Stimulated activated CD4-positive, alpha-beta T cell treated with anti-CD3 and anti-CD28 coated beads, Interleukin-4, amount 100 ng/mL, for 48 hours (primary cell): ENCODE data around the gene SPINK9.
A peak's percentile ranks its signal among the peaks of the same experiment; 100 is the strongest.

Experiments used
- DNase-seq, 2 donors: peaks; one replicate each; pipeline ENCODE4 v3.0.0-alpha.2; 2020; ENCODE audit warnings: low read depth in 2 of 2

The SPINK9 gene

GRCh38 chr5:148368299-148368698, 32.9 kb downstream of the SPINK9 start:
- no peak for DNase-seq

GRCh38 chr5:148372166-148372725, 36.9 kb downstream of the SPINK9 start:
- DNase-seq = no peak

DNA sequence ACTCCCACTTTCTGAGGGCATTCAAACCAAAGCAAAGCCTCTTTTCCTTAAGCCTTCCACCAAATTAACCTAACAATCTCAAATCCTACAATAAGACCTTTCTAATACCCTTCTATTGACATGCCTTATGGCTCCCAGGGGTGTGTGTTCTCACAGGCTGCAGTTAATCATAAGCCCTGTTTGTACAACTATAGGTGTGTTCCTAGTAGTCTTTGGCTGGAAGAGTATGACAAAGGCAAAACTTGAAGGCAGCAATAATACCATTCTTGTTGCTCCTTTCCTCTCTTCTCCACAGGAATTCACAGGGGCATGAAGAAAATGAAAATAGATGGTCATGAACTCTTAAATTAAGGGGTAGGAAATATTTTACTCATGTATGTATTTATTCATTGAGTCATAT, 37.5 kb downstream of the SPINK9 start:
- no peak for DNase-seq

GRCh38 chr5:148374690-148375360, 39.5 kb downstream of the SPINK9 start:
- DNase-seq = no peak

DNA sequence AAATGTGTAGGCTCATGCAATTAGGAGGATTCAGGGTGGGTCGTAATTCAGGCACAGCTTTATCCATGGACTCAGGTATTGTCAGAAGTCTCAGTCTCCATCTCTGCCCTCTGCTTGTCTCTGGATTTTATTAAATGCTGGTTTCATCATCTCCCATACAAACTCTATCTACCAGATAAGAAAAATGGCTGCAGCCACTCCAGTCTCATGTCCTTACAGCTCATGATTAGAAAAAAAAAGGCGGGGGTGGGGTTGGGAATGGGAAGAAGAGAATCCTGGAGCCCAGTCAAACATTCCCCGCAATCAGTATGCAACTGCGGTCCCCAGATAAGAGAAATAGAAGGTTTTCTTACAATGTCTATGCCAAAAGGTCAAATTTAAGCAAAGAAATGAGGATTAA, 40.8 kb downstream of the SPINK9 start:
- no peak for DNase-seq

DNA sequence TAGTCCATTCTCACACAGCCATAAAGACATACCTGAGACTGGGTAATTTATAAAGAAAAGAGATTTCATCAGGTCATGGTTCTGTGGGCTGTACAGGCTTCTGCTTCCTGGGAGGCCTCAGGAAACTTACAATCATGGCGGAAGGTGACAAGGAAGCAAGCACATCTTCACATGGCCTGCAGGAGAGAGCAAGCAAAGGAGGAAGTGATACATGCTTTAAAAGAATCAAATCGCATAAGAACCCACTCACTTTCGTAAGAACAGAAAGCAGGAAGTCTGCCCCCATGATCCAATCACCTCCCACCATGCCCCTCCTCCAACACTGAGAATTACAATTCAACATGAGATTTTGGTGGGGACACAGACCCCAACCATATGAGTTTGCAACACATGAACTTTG, 43.3 kb downstream of the SPINK9 start:
- no peak for DNase-seq

- DNase-seq = no peak
These were observed 44.0 kb downstream of the SPINK9 start for GRCh38 chr5:148379340-148379739.

GRCh38 chr5:148381906-148382305, 46.5 kb downstream of the SPINK9 start:
- DNase-seq = no peak

DNA sequence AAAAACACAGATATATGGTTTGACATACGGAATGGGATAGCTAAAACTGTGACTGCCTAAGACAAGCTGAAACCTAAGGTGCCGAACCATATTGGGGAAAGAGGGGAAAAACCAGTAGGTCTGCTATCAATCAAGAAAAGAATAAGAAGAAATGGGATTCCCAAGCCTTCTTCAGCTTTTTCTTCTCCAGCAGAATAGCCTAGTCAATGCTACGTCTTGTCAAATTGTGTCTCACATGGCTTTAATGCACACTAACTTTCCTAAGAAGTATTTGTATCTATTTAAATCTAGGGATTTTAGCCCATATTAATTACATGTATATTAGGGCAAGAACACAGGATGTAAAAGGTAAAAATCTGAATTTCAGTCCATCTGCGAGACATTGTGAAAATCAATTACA, 47.6 kb downstream of the SPINK9 start:
- DNase-seq = no peak

GRCh38 chr5:148383564-148384379, 48.4 kb downstream of the SPINK9 start, which contains the start of gene FBXO38:
TSS of gene FBXO38 (plus strand) at chr5:148383958. CDS start at chr5:148394777, 10,819 bp downstream.
- DNase-seq = peak; percentile 91 to 93

DNA sequence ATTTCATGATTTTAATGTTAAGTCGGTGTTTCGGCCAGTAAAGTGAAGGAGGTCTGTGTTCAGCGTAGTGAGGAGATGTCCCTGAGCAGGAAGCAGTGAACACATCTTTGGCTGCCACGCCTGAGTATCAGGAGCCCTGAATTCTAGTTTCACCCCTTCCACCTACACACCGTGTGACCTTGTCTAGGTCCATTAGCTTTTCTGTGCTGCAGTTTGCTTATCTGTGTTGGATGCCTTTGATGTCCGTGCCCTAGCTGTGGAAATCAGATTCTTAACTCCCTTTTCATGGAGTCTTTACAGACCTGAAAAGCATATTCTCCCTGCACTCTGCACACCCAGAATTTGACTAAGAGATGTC, 49.0 kb downstream of the SPINK9 start:
- no peak for DNase-seq

- no peak for DNase-seq
These were observed 49.7 kb downstream of the SPINK9 start for GRCh38 chr5:148385094-148385493.

DNA sequence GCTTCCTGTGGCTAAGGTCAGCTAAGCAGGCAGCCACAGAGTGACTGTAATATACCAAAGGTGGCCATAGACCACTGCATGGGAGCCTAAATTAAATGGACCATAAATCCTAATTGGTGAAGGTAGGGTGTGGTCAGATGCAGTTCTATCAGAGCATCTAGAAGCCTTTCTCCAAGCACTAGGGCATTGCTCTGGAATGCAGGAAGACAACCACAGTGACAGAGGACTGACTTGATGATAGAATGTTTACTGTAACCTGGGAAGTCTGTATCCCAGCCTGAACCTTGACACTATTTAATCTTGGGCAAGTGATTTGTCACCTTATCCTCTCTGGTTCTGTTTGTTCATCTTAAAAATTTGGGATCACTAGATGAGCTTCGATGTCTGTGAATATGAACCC, 50.7 kb downstream of the SPINK9 start:
- DNase-seq = no peak

DNA sequence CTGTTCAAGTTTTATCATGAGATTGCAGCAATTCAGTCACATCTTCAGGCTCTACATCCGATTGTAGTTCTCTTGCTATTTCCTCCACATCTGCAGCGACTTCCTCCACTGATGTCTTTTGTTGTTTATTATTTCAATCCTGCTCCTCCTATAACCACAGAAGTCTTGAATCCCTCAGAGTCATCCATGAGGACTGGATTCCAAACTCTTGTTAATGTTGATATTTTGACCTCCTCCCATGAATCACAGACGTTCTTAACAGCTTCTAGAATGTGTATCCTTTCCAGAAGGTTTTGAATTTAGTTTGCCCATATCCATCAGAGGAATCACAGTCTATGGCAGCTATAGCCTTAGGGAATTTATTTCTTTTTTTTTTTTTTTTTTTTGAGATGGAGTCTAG, 52.0 kb downstream of the SPINK9 start:
- no peak for DNase-seq

DNA sequence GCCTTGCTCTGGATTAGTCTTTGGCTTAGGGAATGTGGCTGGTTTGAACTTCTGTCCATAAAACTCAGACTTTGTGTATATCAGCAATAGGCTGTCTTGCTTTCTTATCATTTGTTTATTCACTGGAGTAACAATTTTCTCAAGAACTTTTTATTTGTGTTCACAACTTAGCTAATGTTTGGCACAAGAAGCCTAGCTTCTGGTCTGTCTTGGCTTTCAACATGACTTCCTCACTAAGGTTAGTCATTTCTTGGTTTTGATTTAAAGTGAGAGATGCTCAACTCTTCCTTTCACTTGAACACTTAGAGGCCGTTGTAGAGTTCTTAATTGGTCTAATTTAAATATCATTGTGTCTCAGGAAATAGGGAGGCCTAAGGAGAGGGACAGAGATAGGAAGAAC, 53.3 kb downstream of the SPINK9 start:
- no peak for DNase-seq
